GM20000 (cell line): ENCODE measurements around the gene F5.

ENCODE experiments used
- DNase-seq: peaks from one replicate; pipeline ENCODE4 v3.0.0; 2012; ENCODE audit warnings: low spot score
- TF ChIP-seq, protein P1 (sequence below): IDR thresholded peaks from 2 replicates; pipeline ENCODE4 v1.5.1; 2012; ENCODE audit warnings: mild to moderate bottlenecking, control low read depth; ENCODE audit errors: extremely low read depth, missing control alignments

F5 gene

DNA sequence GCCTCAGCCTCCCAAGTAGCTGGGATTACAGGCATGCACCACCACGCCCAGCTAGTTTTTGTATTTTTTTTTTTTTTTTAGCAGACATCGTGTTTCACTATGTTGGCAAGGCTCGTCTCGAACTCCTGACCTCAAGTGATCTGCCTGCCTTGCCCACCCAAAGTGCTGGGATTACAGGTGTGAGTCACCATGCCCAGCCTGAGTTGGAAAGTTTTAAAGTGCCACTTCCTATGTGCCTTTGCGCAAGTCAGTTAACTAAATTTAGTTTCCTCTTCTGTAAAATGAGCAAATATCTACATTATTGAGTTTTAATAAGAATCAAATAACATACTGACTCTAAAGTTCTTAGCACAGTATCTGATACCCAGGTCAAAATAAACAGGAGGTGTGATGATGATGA is 112.9 kb downstream of the F5 start:
- no peak for DNase-seq
- TF ChIP-seq, protein P1, sequence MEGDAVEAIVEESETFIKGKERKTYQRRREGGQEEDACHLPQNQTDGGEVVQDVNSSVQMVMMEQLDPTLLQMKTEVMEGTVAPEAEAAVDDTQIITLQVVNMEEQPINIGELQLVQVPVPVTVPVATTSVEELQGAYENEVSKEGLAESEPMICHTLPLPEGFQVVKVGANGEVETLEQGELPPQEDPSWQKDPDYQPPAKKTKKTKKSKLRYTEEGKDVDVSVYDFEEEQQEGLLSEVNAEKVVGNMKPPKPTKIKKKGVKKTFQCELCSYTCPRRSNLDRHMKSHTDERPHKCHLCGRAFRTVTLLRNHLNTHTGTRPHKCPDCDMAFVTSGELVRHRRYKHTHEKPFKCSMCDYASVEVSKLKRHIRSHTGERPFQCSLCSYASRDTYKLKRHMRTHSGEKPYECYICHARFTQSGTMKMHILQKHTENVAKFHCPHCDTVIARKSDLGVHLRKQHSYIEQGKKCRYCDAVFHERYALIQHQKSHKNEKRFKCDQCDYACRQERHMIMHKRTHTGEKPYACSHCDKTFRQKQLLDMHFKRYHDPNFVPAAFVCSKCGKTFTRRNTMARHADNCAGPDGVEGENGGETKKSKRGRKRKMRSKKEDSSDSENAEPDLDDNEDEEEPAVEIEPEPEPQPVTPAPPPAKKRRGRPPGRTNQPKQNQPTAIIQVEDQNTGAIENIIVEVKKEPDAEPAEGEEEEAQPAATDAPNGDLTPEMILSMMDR = no peak

DNA sequence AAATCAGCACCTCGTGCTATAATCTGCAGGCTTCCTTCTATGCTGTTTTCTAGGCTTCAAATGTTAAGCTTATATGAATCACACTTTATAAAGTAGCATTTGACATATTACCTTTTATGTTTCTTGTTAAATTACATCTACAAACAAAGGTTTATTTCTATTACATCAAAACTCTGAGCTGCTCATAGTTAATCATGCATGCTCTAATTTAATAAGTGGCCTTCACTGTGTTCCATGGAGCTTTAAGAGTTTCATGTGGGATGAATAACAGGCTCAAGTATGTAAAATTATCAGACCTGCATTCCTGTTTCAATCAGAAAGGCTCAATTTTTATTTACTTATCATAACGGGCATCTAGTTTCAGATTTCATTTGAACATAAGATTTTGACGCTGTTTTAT is 113.5 kb downstream of the F5 start:
- TF ChIP-seq, protein P1 = no peak
- no peak for DNase-seq

DNA sequence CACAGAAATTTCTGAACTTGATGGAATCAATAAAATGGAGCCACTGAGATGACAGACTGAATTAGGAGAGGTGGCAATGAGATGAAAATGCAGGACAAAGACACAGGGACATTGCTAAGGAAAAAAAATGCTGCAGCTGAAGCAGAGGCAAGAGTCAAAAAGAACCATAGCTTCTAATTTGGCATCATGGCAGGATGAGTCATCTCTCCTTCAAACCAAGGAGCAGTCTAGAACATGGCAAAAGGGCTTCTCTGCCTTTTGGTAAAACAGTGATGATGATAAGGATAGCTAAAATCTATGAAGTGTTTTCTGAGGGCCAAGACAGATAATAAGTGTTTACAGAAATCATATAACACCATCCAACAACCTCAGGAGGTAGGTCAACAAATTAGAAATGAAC is 117.3 kb downstream of the F5 start:
- DNase-seq = no peak
- TF ChIP-seq, protein P1 = no peak

DNA sequence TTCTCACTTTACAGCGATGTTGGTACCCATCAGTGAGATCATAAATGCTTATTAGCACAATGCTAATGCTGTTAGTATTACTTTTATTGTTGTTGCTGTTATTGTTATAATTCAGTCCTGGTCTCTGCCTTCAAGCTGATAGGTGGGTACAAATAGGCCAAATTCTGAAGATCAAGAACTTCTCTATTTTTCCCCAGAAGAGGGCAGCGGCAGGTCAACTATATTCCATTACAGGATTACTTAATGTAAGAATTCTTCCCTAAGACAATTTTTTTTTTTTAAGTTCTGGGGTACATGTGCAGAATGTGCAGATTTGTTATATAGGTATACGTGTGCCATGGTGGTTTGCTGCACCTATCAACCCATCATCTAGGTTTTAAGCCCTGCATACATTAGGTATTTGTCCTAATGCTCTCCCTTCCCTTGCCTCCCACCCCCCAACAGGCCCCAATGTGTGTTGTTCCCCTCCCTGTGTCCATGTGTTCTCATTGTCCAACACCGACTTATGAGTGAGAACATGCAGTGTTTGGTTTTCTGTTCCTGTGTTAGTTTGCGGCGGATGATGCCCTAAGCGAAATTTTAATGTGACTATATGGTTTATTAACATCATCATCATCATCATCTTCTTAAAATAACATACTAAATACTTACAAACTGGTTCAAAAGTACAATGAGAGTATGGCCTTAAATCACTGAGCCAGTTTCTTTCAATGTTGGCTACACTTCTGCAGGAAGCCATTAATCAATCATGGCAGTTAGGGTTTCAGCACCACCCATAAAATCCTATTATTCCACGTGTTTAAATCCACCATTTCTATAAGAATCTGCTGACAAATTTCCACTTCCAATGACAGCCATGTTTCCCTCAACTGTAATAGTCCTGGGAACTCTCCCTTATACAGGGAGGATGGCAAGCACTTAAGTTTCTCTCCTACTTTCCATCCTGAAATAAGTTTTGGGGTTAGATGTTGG is 119.7 kb downstream of the F5 start:
- DNase-seq = no peak
- TF ChIP-seq, protein P1 = no peak

DNA sequence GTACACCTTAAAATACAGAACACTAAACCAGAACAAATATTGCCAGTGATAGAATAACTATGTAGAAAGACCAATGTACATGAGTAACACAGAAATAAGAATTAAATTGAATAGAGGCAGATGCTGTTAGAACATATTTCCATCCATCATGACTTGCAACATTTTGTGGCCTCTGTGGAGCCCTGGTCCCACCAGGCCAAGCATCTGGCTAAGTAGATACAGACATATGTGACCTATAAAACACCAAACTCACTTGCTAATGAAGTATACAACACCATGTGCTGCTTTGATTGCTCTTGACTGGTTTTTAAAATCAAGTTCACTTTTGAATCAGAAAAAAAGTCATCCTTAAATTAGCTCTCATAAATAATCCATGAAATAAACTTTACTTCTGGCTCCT is 121.0 kb downstream of the F5 start:
- TF ChIP-seq, protein P1 = no peak
- no peak for DNase-seq
